ENCODE data around the gene SH2B2. TPM values are rescaled to one million over a fixed set of nuclear protein-coding genes. Genes with fewer than 3 reads are reported as not detected.

SH2B2 gene
- total RNA-seq, 4 donors from 2014 or later, result 3.3 to 7.5 (median 3.7) TPM

DNA sequence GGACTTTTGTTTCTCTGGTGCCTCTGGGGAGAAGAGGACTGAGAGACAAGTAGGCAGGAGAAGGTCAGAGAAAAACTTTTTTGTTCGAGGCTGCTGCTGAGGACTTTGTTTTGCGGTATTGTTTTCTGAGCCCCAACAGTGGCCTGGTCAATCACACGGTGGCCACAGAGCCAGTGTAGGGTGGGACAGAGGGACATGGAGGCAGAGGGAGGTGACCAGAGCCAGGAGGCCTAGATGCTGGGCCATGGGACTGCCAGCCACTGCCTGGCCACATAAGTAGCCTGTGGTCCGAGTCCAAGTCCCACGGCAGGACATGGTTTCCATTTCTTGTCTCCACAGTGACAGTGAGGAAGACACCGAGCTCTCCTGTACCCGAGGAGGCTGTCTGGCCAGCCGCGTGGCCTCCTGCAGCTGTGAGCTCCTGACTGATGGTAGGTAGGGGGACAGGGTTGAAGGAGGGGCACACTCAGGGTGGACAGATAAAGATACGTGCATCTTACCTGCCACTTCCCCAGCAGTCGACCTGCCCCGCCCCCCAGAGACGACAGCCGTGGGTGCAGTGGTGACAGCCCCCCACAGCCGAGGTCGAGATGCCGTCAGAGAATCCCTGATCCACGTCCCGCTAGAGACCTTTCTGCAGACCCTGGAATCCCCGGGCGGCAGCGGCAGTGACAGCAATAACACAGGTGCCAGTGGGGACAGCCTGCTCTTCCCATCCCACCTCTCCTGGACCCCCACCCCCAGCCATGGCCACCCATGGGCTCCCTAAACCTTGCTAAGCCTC, 27.5 kb downstream of the SH2B2 start:
- TF ChIP-seq, protein P1, sequence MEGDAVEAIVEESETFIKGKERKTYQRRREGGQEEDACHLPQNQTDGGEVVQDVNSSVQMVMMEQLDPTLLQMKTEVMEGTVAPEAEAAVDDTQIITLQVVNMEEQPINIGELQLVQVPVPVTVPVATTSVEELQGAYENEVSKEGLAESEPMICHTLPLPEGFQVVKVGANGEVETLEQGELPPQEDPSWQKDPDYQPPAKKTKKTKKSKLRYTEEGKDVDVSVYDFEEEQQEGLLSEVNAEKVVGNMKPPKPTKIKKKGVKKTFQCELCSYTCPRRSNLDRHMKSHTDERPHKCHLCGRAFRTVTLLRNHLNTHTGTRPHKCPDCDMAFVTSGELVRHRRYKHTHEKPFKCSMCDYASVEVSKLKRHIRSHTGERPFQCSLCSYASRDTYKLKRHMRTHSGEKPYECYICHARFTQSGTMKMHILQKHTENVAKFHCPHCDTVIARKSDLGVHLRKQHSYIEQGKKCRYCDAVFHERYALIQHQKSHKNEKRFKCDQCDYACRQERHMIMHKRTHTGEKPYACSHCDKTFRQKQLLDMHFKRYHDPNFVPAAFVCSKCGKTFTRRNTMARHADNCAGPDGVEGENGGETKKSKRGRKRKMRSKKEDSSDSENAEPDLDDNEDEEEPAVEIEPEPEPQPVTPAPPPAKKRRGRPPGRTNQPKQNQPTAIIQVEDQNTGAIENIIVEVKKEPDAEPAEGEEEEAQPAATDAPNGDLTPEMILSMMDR (IDR thresholded peaks at IDR 0.05; ENCODE audit: low read depth), result no peak

DNA sequence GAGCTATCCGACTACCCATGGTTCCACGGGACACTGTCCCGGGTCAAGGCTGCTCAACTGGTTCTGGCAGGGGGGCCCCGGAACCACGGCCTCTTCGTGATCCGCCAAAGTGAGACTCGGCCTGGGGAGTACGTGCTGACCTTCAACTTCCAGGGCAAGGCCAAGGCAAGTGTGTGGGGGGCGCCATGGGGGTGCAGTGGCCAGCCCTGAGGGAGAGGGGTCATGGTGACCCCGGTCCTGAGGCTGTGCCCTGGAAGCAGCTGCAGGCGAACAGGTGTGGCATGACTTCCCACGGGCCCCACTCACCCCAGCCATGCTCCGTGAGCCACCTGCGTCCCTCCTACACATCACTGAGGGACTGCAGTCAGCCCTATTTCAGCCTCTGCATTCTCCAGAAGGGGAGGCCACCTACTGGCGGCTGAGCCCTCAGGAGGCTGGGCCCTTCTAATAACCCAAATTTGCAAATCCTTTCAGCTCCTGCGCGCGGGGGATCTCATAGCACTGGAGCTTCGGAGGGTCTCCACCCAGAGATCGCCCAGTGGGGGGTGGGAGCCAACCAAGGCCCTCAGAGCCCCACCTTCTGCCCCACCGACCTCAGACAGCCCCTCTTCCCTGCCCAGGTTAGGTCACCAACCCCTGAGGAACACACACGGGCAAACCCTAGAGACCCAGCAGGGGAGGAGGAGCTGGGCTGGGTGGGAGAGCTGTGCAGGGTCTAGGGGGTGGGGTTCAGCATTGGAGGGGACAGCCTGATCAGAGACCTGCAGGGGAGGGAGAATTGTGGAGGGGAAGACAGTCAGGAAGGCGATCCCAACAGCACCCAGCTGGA, 30.8 kb downstream of the SH2B2 start:
- TF ChIP-seq, protein P1 (IDR thresholded peaks at IDR 0.05; ENCODE audit: low read depth), result no peak

DNA sequence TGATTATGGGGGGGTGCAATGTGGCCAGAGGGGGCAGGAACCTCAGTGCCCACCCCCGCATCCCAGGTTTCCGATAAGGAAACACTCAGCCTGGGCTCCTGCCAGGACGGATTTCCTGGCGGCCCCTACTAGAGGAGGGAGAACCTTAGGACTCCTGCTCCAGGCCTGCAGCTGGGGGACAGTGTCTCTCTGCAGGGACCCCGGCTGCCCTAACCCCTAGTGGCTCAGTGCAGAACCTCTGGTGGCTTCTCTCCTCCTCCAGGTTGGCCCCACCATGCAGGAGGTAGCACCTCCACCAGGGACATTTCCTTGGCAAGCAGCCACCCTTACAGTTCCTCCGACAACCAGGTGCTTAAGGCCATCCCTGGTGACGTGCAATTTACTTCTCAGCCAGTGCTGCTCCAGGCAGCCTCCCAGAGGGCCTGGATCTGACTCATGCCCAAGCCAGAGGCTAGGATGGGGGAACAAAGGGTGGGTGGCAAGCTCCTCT, 31.9 kb downstream of the SH2B2 start:
- TF ChIP-seq, protein P1 (IDR thresholded peaks at IDR 0.05; ENCODE audit: low read depth), result no peak

DNA sequence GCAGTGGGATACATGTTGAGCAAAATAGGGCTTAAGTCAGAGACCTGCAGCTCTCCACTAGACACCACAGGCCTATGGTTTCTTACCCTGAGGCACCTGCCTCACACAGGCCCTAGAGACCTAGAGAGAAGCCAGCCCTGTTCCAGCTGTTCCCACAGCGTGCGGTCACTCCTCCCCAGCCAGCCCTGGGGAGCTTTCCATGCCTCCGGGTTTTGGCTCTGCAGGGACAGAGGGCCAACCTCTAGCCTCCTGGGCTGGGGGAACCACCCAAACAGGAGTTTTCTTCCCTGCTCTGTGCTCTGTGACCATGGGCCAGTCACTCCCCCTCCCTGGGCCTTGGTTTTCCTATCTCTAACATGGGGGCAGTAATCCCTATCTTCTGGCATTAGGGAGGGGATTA, 33.0 kb downstream of the SH2B2 start:
- TF ChIP-seq, protein P1 (IDR thresholded peaks at IDR 0.05; ENCODE audit: low read depth), result no peak

DNA sequence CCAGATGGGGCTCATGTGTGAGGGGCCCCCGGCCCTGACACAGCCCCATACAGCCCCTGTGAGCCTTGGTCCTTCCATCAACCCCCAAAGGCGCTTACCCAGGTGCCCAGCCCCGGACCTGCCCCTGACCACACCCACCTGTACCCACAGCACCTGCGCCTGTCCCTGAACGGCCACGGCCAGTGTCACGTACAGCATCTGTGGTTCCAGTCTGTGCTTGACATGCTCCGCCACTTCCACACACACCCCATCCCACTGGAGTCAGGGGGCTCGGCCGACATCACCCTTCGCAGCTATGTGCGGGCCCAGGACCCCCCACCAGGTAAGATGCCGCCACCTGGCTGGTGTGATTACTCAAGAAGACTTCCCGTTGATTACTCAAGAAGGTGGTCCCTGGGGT, 33.5 kb downstream of the SH2B2 start:
- TF ChIP-seq, protein P1 (IDR thresholded peaks at IDR 0.05; ENCODE audit: low read depth), result no peak

DNA sequence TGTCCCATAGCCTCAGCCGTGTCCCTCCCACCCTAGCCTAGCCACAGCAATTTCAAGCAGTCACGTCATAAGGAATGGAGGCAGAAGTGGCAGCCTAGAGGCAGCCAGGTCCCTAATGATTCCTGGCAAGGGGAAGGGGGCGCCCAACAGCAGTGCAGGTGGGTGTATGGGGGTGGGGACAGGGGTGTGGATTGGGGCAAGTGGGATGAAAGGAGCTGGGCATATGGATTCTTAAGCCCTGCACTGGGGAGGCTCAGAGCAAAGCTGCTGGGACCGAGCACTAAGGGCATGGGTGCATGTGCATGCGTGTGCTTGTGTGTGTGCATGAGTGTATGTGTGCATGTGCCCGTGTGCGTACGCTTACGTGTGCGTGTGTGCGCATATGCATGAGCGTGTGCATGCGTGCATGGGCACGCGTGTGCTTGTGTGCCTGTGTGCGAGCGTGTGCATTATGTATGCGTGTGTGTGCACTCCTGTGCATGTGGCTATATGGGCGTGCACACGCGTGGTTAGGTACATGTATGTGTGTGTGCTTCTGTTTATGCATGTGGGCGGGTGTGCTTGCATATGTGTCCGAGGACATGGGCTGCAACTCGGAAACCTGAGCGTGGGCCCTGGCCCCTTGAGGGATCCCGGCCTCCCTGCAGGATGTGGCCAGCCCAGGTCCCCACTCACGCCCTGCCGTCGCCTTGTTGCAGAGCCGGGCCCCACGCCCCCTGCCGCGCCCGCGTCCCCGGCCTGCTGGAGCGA, 34.1 kb downstream of the SH2B2 start:
- TF ChIP-seq, protein P1 (IDR thresholded peaks at IDR 0.05; ENCODE audit: low read depth), result no peak

Measured in subcutaneous adipose tissue (tissue), 4 donors.